ENCODE measurements around the gene SDHD. TPM values are rescaled to one million over a fixed set of nuclear protein-coding genes. Genes with fewer than 3 reads are reported as not detected.

Gene SDHD
- total and polyA plus RNA-seq, 9 of the 15 experiments (the other 6 are each of a cell fraction or from before 2014, with no cell fraction given) = 150 to 1,225 (median 215) TPM

DNA sequence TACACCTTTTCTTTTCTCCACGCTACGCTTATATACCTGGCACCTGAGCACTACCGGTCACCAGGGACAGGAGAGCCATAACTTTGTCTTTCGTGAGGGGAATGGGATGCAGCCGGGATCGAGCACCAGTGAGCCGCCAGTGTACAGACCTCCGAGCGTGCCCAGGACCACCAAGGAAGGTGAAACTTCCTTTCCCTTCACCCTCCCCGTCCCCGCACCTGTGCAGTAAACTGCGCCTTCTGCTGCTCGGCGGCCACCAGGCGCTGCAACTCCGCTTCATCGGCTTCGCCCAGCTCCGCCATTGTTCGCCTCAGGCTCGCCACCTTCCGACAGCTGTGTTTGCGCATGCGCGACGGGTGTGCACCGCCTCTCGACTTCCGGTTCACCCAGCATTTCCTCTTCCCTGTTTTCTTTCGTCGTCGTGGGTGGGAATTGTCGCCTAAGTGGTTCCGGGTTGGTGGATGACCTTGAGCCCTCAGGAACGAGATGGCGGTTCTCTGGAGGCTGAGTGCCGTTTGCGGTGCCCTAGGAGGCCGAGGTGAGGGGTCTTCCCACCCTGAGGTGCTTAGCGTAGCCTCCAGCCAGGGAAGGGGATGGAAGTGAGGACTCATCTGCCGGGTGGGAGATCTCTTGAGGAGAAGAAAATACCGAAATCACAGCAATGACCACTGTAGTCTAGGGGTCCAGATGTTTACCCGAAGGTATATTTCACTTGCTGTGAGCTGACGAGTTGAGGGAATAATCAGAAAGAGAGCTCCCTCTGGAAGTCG, at the start of gene SDHD, which contains the start of gene TIMM8B (continued):
- TF ChIP-seq PYGO2 (tag; IDR thresholded peaks at IDR 0.05) = no peak
- TF ChIP-seq ETV5 (CRISPR knock-in tag; IDR thresholded peaks at IDR 0.05; ENCODE audit: low read depth) = peak; percentile 68
- TF ChIP-seq SNIP1 (IDR thresholded peaks at IDR 0.05; ENCODE audit: low read depth) = peak; percentile 99
- TF ChIP-seq DMBX1 (CRISPR knock-in tag; IDR thresholded peaks at IDR 0.05; ENCODE audit: borderline replicate concordance) = no peak
- TF ChIP-seq, protein P1, sequence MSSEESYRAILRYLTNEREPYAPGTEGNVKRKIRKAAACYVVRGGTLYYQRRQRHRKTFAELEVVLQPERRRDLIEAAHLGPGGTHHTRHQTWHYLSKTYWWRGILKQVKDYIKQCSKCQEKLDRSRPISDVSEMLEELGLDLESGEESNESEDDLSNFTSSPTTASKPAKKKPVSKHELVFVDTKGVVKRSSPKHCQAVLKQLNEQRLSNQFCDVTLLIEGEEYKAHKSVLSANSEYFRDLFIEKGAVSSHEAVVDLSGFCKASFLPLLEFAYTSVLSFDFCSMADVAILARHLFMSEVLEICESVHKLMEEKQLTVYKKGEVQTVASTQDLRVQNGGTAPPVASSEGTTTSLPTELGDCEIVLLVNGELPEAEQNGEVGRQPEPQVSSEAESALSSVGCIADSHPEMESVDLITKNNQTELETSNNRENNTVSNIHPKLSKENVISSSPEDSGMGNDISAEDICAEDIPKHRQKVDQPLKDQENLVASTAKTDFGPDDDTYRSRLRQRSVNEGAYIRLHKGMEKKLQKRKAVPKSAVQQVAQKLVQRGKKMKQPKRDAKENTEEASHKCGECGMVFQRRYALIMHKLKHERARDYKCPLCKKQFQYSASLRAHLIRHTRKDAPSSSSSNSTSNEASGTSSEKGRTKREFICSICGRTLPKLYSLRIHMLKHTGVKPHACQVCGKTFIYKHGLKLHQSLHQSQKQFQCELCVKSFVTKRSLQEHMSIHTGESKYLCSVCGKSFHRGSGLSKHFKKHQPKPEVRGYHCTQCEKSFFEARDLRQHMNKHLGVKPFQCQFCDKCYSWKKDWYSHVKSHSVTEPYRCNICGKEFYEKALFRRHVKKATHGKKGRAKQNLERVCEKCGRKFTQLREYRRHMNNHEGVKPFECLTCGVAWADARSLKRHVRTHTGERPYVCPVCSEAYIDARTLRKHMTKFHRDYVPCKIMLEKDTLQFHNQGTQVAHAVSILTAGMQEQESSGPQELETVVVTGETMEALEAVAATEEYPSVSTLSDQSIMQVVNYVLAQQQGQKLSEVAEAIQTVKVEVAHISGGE (CRISPR knock-in tag; IDR thresholded peaks at IDR 0.05) = peak in 2 of 3 experiments; percentile 44 to 92; a peak in 4 of 6 replicates
- TF ChIP-seq SMARCA5 (IDR thresholded peaks at IDR 0.05) = no peak
- TF ChIP-seq, protein P2, sequence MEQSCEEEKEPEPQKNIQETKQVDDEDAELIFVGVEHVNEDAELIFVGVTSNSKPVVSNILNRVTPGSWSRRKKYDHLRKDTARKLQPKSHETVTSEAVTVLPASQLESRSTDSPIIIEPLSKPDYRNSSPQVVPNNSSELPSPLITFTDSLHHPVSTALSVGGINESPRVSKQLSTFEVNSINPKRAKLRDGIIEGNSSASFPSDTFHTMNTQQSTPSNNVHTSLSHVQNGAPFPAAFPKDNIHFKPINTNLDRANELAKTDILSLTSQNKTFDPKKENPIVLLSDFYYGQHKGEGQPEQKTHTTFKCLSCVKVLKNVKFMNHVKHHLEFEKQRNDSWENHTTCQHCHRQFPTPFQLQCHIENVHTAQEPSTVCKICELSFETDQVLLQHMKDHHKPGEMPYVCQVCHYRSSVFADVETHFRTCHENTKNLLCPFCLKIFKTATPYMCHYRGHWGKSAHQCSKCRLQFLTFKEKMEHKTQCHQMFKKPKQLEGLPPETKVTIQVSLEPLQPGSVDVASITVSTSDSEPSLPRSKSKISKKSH (CRISPR knock-in tag; IDR thresholded peaks at IDR 0.05) = no peak
- no peak for TF ChIP-seq ZNF41 (CRISPR knock-in tag; conservative IDR thresholded peaks at IDR 0.05)
- no peak for TF ChIP-seq HSF4 (CRISPR knock-in tag; IDR thresholded peaks at IDR 0.05; ENCODE audit: borderline replicate concordance)
- TF ChIP-seq MTA1 (IDR thresholded peaks at IDR 0.05; ENCODE audit: borderline replicate concordance) = no peak; the same call in 1 of the 2 replicates
- no peak for TF ChIP-seq NELFE (IDR thresholded peaks at IDR 0.05; ENCODE audit: insufficient read depth, insufficient read length)
- TF ChIP-seq ZNF324 (CRISPR knock-in tag; IDR thresholded peaks at IDR 0.05) = no peak
- no peak for TF ChIP-seq ZNF589 (CRISPR knock-in tag; IDR thresholded peaks at IDR 0.05; ENCODE audit: low read depth)
- TF ChIP-seq BCOR (IDR thresholded peaks at IDR 0.05) = peak; percentile 97
- TF ChIP-seq XRCC3 (IDR thresholded peaks at IDR 0.05) = no peak
- TF ChIP-seq CREM (IDR thresholded peaks at IDR 0.05; ENCODE audit: low read depth) = peak; percentile 91
- TF ChIP-seq SAP30 (IDR thresholded peaks at IDR 0.05; ENCODE audit: borderline replicate concordance, insufficient read depth, low read depth, low read length, poor library complexity, severe bottlenecking) = peak; percentile 25
- peak; percentile 93 for TF ChIP-seq TAF9B (IDR thresholded peaks at IDR 0.05; ENCODE audit: partially characterized antibody)
- TF ChIP-seq EGR1 (conservative IDR thresholded peaks at IDR 0.05) = peak; percentile 84
- no peak for TF ChIP-seq ZNF75A (CRISPR knock-in tag; IDR thresholded peaks at IDR 0.05)
- TF ChIP-seq PHB2 (IDR thresholded peaks at IDR 0.05; ENCODE audit: low read depth) = 0 out of 2 replicates have a peak, but pooled peaks have one; percentile 38
- no peak for TF ChIP-seq SAFB (IDR thresholded peaks at IDR 0.05; ENCODE audit: borderline replicate concordance, low read depth, low read length)
- 0 out of 2 replicates have a peak, but pooled peaks have one; percentile 26 for TF ChIP-seq NCOA1 (IDR thresholded peaks at IDR 0.05; ENCODE audit: low read depth)
- no peak for TF ChIP-seq PHF21A (IDR thresholded peaks at IDR 0.05; ENCODE audit: borderline replicate concordance, low read depth)
- peak; percentile 99 for TF ChIP-seq PHF8 (IDR thresholded peaks at IDR 0.05; ENCODE audit: borderline replicate concordance, low read length)
- TF ChIP-seq ZNF316 (IDR thresholded peaks at IDR 0.05) = no peak

Measured in K562 (cell line).